Activated T-helper 1 cell treated with Interleukin-2 at 50 U/mL for 16 hours (primary cell): Measurements from ENCODE around the gene USP49.
A peak's percentile ranks its signal among the peaks of the same experiment; 100 is the strongest.
"Not testable (repeated sequence)": the region's sequence is repeated elsewhere in the genome, so short reads cannot be mapped to it uniquely, and the experiment has no call there.

Source experiments
- DNase-seq: peaks from one replicate; pipeline ENCODE4 v3.0.0-alpha.2; 2020; ENCODE audit warnings: low read depth

USP49 gene

GRCh38 chr6:41779788-41780550 lies 115.2 kb downstream of the USP49 start, which contains the start of gene FRS3:
Gene FRS3, minus strand, starts transcription at chr6:41779900. Its CDS starts 2,913 bp downstream, at chr6:41776987.
- peak; percentile 99 for DNase-seq

- no peak for DNase-seq
Observed at GRCh38 chr6:41779336-41779735, 115.8 kb downstream of the USP49 start.

- DNase-seq = no peak
Observed at GRCh38 chr6:41778895-41779294, 116.3 kb downstream of the USP49 start.

GRCh38 chr6:41777551-41778285 lies 117.5 kb downstream of the USP49 start:
- DNase-seq = no peak

GRCh38 chr6:41775293-41775882 lies 119.8 kb downstream of the USP49 start:
- DNase-seq = no peak

GRCh38 chr6:41774841-41775240 lies 120.3 kb downstream of the USP49 start:
- DNase-seq = no peak

GRCh38 chr6:41771058-41771983 lies 123.9 kb downstream of the USP49 start:
- DNase-seq = no peak

GRCh38 chr6:41770381-41771057 lies 124.7 kb downstream of the USP49 start:
- no peak for DNase-seq

GRCh38 chr6:41769376-41769775 lies 125.8 kb downstream of the USP49 start:
- DNase-seq = no peak

GRCh38 chr6:41768545-41769308 lies 126.4 kb downstream of the USP49 start:
- DNase-seq = no peak

- no peak for DNase-seq
Observed at GRCh38 chr6:41767112-41767833, 127.9 kb downstream of the USP49 start.

GRCh38 chr6:41766043-41766664 lies 129.0 kb downstream of the USP49 start:
- DNase-seq = not testable (repeated sequence)

- DNase-seq = no peak
Observed at GRCh38 chr6:41763470-41763869, 131.7 kb downstream of the USP49 start.

- DNase-seq = no peak
Observed at GRCh38 chr6:41759905-41760579, 135.1 kb downstream of the USP49 start.

GRCh38 chr6:41759106-41759904 lies 135.9 kb downstream of the USP49 start:
- no peak for DNase-seq

GRCh38 chr6:41758641-41759035 lies 136.5 kb downstream of the USP49 start:
- DNase-seq = no peak

- no peak for DNase-seq
Observed at GRCh38 chr6:41757931-41758640, 137.1 kb downstream of the USP49 start.
